AG04450 (cell line): Measurements from ENCODE around the gene ASAH2B. TPM values are rescaled to one million over a fixed set of nuclear protein-coding genes. Genes with fewer than 3 reads are reported as not detected.
"Not testable (repeated sequence)": the region's sequence is repeated elsewhere in the genome, so short reads cannot be mapped to it uniquely, and the experiment has no call there.

Experiments
- CTCF ChIA-PET: fragments of 300-600, 350-600 bp; formaldehyde crosslinking; extraction: SDS; loops from one replicate; lab custom pipeline; 2022; ENCODE audit warnings: antibody characterized with exemption, inconsistent platforms; lab: Charles Lee
- POLR2A ChIA-PET: fragments of 350-600 bp; formaldehyde crosslinking; extraction: SDS; loops from one replicate; lab custom pipeline; 2021; ENCODE audit warnings: antibody characterized with exemption, inconsistent platforms; lab: Yijun Ruan, JAX
- DNase-seq: peaks from one replicate; pipeline ENCODE4 v3.0.0-alpha.2; 2011; ENCODE audit warnings: low read depth, low spot score
- H3K27ac ChIP-seq: one replicate; pipeline ENCODE4 v1.5.1; 2012; ENCODE audit warnings: low read depth, low read length, control low read depth
- H3K27me3 ChIP-seq: one replicate; pipeline ENCODE4 v1.6.0; 2012; ENCODE audit warnings: low read length; ENCODE audit not compliant: control insufficient read depth, insufficient read depth
- H3K4me3 ChIP-seq: 2 replicates; pipeline ENCODE4 v1.5.1; 2011; ENCODE audit warnings: mild to moderate bottlenecking, low read depth, low read length, control low read depth
- H3K9me3 ChIP-seq: 2 replicates; pipeline ENCODE4 v1.5.1; 2012; ENCODE audit warnings: low read length; ENCODE audit not compliant: control insufficient read depth, insufficient read depth
- CTCF ChIP-seq: IDR thresholded peaks from 2 replicates; pipeline ENCODE4 v1.5.1; 2011; ENCODE audit warnings: low read depth, low read length, control low read depth, inconsistent platforms
- polyA minus RNA-seq: library from RNA; depleted of rRNA, polyadenylated mRNA; stranded (reverse); fragments of >200 nt; gene quantifications from 2 replicates; pipeline ENCODE4 v1.2.3, GENCODE V29; 2011; rRNA and poly(A)+ RNA removed
- polyA plus RNA-seq: library from polyadenylated mRNA; depleted of rRNA; stranded (reverse); fragments of >200 nt; gene quantifications from 2 replicates; pipeline ENCODE4 v1.2.3, GENCODE V29; 2011; rRNA removed

Gene ASAH2B
- 4.6 and 4.8 TPM in 2 replicates for polyA plus RNA-seq
- polyA minus RNA-seq: 4.0 and 5.4 TPM in 2 replicates

- no peak for TF ChIP-seq CTCF
- Histone ChIP-seq H3K27me3 (no peaks in the 10 kb centered on the region), H3K9me3 (no peaks in the 10 kb centered on the region; the same call in 1 of the 2 replicates), H3K4me3 (peak within 1 kb of the TSS; percentile 92), H3K27ac (peak within 1 kb of the TSS; percentile 88)
- ChIA-PET POLR2A (interaction anchor here (1.0 kb wide), 1 partner anchor 135 kb away, joined by 3 read pairs; no protein-coding TSS in a partner anchor), CTCF (no interaction called here)
- peak; percentile 38 for DNase-seq
These were observed at the start of gene ASAH2B for GRCh38 chr10:50739618-50740292. Gene ASAH2B, plus strand, starts transcription at chr10:50739936. Its CDS starts 5,195 bp downstream, at chr10:50745131.

GRCh38 chr10:50697819-50698218 lies 41.9 kb upstream of the ASAH2B start:
- POLR2A ChIA-PET, H3K27me3 ChIP-seq, H3K27ac ChIP-seq, CTCF ChIA-PET, H3K9me3 ChIP-seq, DNase-seq, H3K4me3 ChIP-seq: not testable (repeated sequence)

GRCh38 chr10:50701947-50702346 lies 37.8 kb upstream of the ASAH2B start:
- DNase-seq, POLR2A ChIA-PET, H3K4me3 ChIP-seq, H3K27me3 ChIP-seq, H3K9me3 ChIP-seq, H3K27ac ChIP-seq, CTCF ChIA-PET: not testable (repeated sequence)

GRCh38 chr10:50702997-50703396 lies 36.7 kb upstream of the ASAH2B start:
- H3K9me3 ChIP-seq, POLR2A ChIA-PET, H3K27ac ChIP-seq, DNase-seq, H3K27me3 ChIP-seq, CTCF ChIA-PET, H3K4me3 ChIP-seq: not testable (repeated sequence)

GRCh38 chr10:50704436-50705079 lies 35.2 kb upstream of the ASAH2B start:
- H3K9me3 ChIP-seq, POLR2A ChIA-PET, DNase-seq, H3K27me3 ChIP-seq, H3K4me3 ChIP-seq, H3K27ac ChIP-seq: not testable (repeated sequence)
- CTCF ChIA-PET: interaction anchor here (0.6 kb wide), 1 partner anchor 13 kb away, joined by 3 read pairs; no protein-coding TSS in a partner anchor

GRCh38 chr10:50706006-50706405 lies 33.7 kb upstream of the ASAH2B start:
- H3K27ac ChIP-seq, POLR2A ChIA-PET, H3K9me3 ChIP-seq, H3K27me3 ChIP-seq, DNase-seq, H3K4me3 ChIP-seq, CTCF ChIA-PET: not testable (repeated sequence)

- H3K27ac ChIP-seq, H3K4me3 ChIP-seq, H3K9me3 ChIP-seq, POLR2A ChIA-PET, CTCF ChIA-PET, DNase-seq, H3K27me3 ChIP-seq: not testable (repeated sequence)
These were observed 29.5 kb upstream of the ASAH2B start for GRCh38 chr10:50710241-50710640.

GRCh38 chr10:50723812-50724211 lies 15.9 kb upstream of the ASAH2B start:
- DNase-seq, POLR2A ChIA-PET, CTCF ChIA-PET: not testable (repeated sequence)

GRCh38 chr10:50728112-50728511 lies 11.6 kb upstream of the ASAH2B start:
- H3K27me3 ChIP-seq, H3K27ac ChIP-seq, H3K9me3 ChIP-seq, POLR2A ChIA-PET, DNase-seq, CTCF ChIA-PET, H3K4me3 ChIP-seq: not testable (repeated sequence)

More at GRCh38 chr10:50723812-50724211, 15.9 kb upstream of the ASAH2B start:
- H3K4me3 ChIP-seq, H3K27ac ChIP-seq, H3K27me3 ChIP-seq, H3K9me3 ChIP-seq: not testable (repeated sequence)

GRCh38 chr10:50738987-50739617 lies 634 bp upstream of the ASAH2B start:
- Histone ChIP-seq H3K4me3 (peak overlapping the region; percentile 92), H3K27ac (peak overlapping the region; percentile 88)
- POLR2A ChIA-PET: interaction anchor here (1.0 kb wide), 1 partner anchor 134 kb away, joined by 3 read pairs; no protein-coding TSS in a partner anchor
- H3K9me3 ChIP-seq, H3K27me3 ChIP-seq, DNase-seq, CTCF ChIA-PET: not testable (repeated sequence)
